ENCODE data around the gene GLCE.
A peak's percentile ranks its signal among the peaks of the same experiment; 100 is the strongest.

The GLCE gene

GRCh38 chr15:69160141-69160993 lies at the start of gene GLCE:
GLCE (plus strand) TSS chr15:69160635; CDS start chr15:69255807, 95,172 bp downstream.
- Mint-ChIP-seq H3K36me3 (ENCODE audit: low read depth) (no peaks in the 10 kb centered on the region), H3K9me3 (no peaks in the 10 kb centered on the region), H3K4me1 (peaks cover 47% of the 10 kb centered on the region), H3K4me3 (peak within 1 kb of the TSS; percentile 97), H3K27me3 (ENCODE audit: low read depth, poor library complexity) (peaks cover 22% of the 10 kb centered on the region), H3K27ac (peak within 1 kb of the TSS; percentile 78)
- TF ChIP-seq CTCF (IDR thresholded peaks at IDR 0.05): no peak
- DNase-seq: peak; percentile 98

- Mint-ChIP-seq H3K9me3 (no peaks in the 10 kb centered on the region), H3K4me3 (no peak overlapping the region), H3K36me3 (ENCODE audit: low read depth) (no peaks in the 10 kb centered on the region), H3K4me1 (peaks cover 44% of the 10 kb centered on the region), H3K27me3 (ENCODE audit: low read depth, poor library complexity) (peaks cover 26% of the 10 kb centered on the region), H3K27ac (peak overlapping the region; percentile 12)
- no peak for TF ChIP-seq CTCF (IDR thresholded peaks at IDR 0.05)
- DNase-seq: no peak
Measured at GRCh38 chr15:69114331-69114928, 46.0 kb upstream of the GLCE start.

- Mint-ChIP-seq H3K4me1 (peaks cover 50% of the 10 kb centered on the region), H3K9me3 (no peaks in the 10 kb centered on the region), H3K36me3 (ENCODE audit: low read depth) (no peaks in the 10 kb centered on the region), H3K4me3 (no peak overlapping the region), H3K27me3 (ENCODE audit: low read depth, poor library complexity) (peaks cover 26% of the 10 kb centered on the region), H3K27ac (no peak overlapping the region)
- TF ChIP-seq CTCF (IDR thresholded peaks at IDR 0.05): no peak
- no peak for DNase-seq
Measured at GRCh38 chr15:69115031-69115430, 45.4 kb upstream of the GLCE start.

- H3K27ac Mint-ChIP-seq: no peak overlapping the region
- peaks cover 52% of the 10 kb centered on the region for H3K4me1 Mint-ChIP-seq
- no peak for TF ChIP-seq CTCF (IDR thresholded peaks at IDR 0.05)
- H3K36me3 Mint-ChIP-seq (ENCODE audit: low read depth): no peaks in the 10 kb centered on the region
- DNase-seq: no peak
- H3K27me3 Mint-ChIP-seq (ENCODE audit: low read depth, poor library complexity): peaks cover 26% of the 10 kb centered on the region
- H3K4me3 Mint-ChIP-seq: no peak overlapping the region
- H3K9me3 Mint-ChIP-seq: no peaks in the 10 kb centered on the region
Measured at GRCh38 chr15:69116391-69116790, 44.0 kb upstream of the GLCE start.

GRCh38 chr15:69117431-69117871 lies 43.0 kb upstream of the GLCE start:
- Mint-ChIP-seq H3K27ac (no peak overlapping the region), H3K27me3 (ENCODE audit: low read depth, poor library complexity) (peaks cover 26% of the 10 kb centered on the region), H3K9me3 (no peaks in the 10 kb centered on the region), H3K4me3 (peak overlapping the region; percentile 30), H3K36me3 (ENCODE audit: low read depth) (no peaks in the 10 kb centered on the region), H3K4me1 (peaks cover 52% of the 10 kb centered on the region)
- no peak for TF ChIP-seq CTCF (IDR thresholded peaks at IDR 0.05)
- peak; percentile 17 for DNase-seq
